GM12801 (cell line): Measurements from ENCODE around the gene ZFYVE21.

ENCODE experiments used
- TF ChIP-seq, protein P1 (sequence below): IDR thresholded peaks from one replicate; pipeline ENCODE4 v1.5.1; 2011; ENCODE audit warnings: control low read depth; ENCODE audit not compliant: insufficient read length; ENCODE audit errors: extremely low read depth

Gene ZFYVE21

DNA sequence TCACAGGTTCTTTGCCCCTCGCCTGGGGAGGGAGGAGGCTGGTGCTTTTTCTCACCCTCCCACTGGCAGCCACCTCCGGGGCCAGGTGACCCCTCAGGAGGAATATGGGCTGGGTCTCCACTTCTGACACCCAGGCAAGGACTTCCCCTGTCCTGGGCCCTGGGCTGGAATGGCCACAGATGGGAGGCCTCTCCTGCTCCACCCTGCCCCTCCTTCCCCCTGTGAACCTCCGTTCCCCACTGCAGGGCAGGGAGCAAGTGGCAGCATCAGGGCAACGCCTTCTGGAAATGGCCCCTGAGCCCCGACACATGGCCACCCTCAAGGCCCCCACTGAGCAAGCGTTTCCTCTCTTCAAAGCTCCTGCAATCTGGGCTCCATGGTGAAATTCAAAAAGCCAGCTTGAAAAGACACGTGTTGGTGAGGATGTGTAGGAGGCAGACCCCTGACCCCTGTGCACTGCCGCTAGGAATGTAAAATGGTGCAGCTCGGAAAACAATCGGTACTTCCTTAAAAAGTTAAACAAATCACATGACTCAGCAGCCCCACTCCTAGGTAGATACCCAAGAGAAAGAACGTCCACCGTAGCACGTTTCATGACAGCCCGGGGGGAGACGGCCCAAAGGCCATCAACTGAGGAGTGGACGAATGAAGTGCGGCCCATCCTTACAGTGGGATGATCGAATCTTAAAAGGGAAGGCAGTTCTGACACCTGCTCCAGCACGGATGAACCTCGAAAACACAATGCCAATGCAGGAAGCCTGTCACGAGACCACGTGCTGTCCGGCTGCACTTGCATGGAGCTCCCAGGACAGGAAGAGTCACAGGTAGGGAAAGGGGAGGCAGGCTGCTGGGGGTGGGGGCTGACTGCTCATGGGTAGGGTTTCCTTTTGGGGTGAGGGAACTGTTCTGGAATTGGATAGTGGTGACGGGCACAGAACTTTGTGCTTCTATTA lies 11.9 kb upstream of the ZFYVE21 start:
- TF ChIP-seq, protein P1, sequence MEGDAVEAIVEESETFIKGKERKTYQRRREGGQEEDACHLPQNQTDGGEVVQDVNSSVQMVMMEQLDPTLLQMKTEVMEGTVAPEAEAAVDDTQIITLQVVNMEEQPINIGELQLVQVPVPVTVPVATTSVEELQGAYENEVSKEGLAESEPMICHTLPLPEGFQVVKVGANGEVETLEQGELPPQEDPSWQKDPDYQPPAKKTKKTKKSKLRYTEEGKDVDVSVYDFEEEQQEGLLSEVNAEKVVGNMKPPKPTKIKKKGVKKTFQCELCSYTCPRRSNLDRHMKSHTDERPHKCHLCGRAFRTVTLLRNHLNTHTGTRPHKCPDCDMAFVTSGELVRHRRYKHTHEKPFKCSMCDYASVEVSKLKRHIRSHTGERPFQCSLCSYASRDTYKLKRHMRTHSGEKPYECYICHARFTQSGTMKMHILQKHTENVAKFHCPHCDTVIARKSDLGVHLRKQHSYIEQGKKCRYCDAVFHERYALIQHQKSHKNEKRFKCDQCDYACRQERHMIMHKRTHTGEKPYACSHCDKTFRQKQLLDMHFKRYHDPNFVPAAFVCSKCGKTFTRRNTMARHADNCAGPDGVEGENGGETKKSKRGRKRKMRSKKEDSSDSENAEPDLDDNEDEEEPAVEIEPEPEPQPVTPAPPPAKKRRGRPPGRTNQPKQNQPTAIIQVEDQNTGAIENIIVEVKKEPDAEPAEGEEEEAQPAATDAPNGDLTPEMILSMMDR: no peak

DNA sequence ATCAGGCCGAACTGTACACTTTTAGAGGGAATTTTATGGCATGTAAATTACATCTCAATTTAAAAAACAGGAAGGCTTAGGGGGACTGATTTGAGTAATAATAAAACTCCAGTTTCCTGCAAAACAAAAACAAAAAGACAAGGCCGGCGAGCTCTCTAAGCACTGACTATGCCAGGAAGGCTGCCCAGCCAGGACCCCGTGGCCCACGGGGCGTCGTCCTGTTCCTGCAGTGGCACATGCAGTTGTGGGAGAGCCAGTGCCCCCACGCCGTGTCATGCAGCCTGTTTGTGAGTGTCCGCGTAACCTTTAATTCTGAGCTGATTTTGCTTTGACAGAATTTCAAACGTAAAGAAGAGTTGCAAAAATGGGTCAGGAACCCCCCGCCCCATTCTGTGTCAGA lies 10.9 kb upstream of the ZFYVE21 start:
- TF ChIP-seq, protein P1: no peak

DNA sequence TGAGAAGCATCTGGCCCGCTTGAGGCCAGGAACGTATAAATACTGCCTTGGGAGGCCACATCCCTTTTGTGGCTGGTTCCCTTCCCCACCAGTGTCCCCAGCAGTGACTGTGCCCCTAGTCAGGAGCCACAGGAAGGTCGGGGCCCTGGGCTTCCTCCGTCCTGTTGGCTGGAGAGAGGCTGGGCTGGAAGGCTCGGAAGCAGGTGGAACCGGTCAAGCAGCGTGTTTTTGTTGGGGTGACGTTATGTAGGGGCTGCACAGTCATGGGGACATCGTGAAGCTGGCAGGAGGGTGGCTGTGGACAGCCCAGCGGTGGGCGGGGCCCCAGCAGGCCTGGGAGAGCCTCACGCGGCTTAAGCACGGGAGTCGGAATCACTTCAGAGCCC lies 10.5 kb upstream of the ZFYVE21 start:
- TF ChIP-seq, protein P1: no peak

DNA sequence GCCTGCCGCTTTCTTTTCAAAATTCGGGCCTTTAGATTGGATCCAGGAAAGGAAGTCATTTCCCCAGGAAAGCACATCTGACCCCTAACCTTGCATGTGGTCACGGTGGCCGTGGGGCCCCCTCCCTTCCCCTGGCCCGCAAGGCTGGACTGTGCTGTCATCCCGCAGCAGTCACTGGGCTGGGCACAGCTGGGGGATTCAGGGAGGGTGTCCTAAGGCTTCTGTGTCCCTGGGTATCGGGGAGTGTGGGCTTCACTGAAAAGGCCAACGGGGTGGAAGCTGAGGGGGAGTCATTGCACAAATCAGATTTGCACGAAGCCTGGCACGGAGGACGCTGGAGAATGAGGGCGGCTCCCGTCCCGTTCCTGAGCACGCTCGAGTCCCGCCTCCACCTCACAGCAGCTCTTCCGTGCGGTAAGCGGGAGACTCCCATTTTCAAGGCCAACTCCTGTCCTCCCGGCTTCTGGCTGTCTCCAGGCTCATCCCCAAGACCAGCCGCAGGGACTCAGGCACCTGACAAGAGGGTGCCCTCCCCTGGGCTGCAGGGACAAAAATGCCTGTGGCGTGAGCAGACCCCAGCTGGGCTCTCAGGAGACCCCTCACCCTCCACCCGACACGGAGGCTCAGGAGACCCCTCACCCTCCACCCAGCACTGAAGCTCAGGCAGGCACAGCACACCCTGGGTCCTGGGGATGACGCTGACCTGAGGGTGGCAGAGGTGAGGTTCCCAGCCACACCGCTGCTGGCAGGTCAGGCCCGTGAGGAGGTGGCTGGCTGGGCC lies 9.9 kb upstream of the ZFYVE21 start:
- TF ChIP-seq, protein P1: no peak

DNA sequence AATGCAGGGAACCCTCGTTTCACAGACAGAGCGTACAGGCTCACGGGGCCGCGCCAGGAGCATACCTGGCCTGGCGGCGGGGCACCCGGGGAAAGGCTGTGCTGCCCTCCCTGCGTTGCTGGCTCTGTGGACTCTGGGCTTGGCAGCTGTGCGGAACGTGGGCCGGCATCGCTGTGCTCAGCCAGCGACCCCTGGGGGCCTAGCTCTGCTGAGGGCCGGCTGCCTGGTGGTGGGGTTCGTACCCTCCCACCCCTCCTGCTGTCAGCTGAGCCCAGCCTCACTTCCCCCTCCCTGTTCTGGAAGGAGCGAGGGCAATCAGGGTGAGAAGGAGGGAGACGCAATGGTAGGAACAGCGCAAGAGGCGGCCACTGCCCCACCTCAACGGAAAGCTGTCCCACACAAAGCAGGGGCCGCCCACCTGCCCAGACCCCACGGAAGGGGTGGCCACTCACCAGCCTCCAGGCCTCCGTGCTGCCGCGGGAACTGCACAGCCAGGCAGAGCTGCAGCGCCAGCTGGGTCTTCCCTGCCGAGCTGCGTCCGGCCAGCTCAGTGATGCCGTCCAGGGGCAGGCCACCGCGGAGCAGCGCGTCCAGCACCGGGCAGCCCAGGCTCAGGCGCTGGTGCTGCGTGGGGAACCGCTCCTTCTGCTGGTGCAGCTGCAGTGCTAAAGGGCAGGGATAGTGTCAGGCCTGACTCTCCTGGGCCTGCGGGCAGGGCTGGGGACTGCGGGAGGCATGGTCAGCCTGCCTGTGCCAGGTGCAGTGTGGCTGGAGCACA lies 8.9 kb upstream of the ZFYVE21 start:
- TF ChIP-seq, protein P1: no peak

DNA sequence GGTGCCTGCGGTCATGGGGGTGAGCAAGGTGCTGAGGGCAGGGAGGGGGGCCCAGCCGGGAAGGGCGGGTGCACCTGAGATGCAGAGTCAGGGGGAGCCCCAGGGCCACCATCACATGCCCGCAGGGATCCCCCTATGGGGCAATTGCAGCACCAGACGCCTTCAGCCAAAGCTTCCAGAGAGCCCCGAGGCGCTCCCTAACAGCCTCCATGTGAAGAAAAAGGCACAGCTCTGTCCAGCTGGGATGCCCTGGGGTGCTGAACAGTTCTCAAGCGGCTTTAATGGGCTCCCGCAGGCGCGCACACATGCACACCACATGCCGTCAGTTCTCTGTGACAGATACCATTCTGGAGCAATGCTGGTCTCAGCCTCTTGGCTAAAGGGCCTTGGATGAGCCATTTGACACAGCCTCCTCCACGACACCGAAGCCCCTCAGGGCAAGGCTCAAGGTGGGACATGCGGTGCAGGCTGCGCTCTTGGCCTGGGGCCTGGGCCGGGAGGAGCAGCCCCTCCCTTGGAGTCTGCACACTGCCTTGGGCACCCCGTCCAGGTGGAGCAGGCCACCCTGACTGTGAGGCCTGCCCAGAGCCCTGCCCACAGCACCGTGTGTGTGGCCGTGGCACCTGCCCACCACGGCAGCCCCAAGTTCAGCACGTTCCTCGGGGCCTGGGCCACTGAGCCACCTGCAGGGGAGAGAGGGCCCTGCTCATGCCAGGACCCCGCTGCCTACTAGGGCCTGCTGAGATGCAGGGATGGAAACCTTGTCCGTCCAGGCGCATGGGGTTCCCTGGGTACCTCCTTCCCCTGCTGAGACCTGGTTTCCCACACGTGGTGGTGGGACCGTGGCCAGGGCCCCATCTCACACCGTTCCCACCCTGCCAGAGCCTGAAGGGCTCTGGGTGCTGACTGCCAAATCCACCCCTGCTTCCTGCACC lies 8.0 kb upstream of the ZFYVE21 start:
- TF ChIP-seq, protein P1: no peak
